ENCODE results near the gene SAP30L. TPM values are rescaled to one million over a fixed set of nuclear protein-coding genes. Genes with fewer than 3 reads are reported as not detected.

SAP30L gene
- total RNA-seq, 1 donor from 2014 or later = 9.1 TPM

- no peak for DNase-seq (ENCODE audit: low read depth)
- TF ChIP-seq CTCF (conservative IDR thresholded peaks at IDR 0.05; ENCODE audit: low read depth, low read length) = no peak
- H3K4me3 ChIP-seq (ENCODE audit: low read depth, low read length) = no peak overlapping the region
These were observed 27.4 kb upstream of the SAP30L start for GRCh38 chr5:154418344-154418820.

- no peak overlapping the region for H3K4me3 ChIP-seq (ENCODE audit: low read depth, low read length)
- no peak for TF ChIP-seq CTCF (conservative IDR thresholded peaks at IDR 0.05; ENCODE audit: low read depth, low read length)
- no peak for DNase-seq (ENCODE audit: low read depth)
These were observed 26.6 kb upstream of the SAP30L start for GRCh38 chr5:154419236-154419635.

GRCh38 chr5:154421868-154422267 is 23.9 kb upstream of the SAP30L start:
- no peak overlapping the region for H3K4me3 ChIP-seq (ENCODE audit: low read depth, low read length)
- DNase-seq (ENCODE audit: low read depth) = no peak
- TF ChIP-seq CTCF (conservative IDR thresholded peaks at IDR 0.05; ENCODE audit: low read depth, low read length) = peak; percentile 61

GRCh38 chr5:154422298-154422697 is 23.5 kb upstream of the SAP30L start:
- TF ChIP-seq CTCF (conservative IDR thresholded peaks at IDR 0.05; ENCODE audit: low read depth, low read length) = no peak
- no peak for DNase-seq (ENCODE audit: low read depth)
- no peak overlapping the region for H3K4me3 ChIP-seq (ENCODE audit: low read depth, low read length)

GRCh38 chr5:154428208-154428607 is 17.6 kb upstream of the SAP30L start:
- no peak for TF ChIP-seq CTCF (conservative IDR thresholded peaks at IDR 0.05; ENCODE audit: low read depth, low read length)
- H3K4me3 ChIP-seq (ENCODE audit: low read depth, low read length) = no peak overlapping the region
- DNase-seq (ENCODE audit: low read depth) = no peak

GRCh38 chr5:154429341-154429740 is 16.5 kb upstream of the SAP30L start:
- no peak for TF ChIP-seq CTCF (conservative IDR thresholded peaks at IDR 0.05; ENCODE audit: low read depth, low read length)
- DNase-seq (ENCODE audit: low read depth) = no peak
- H3K4me3 ChIP-seq (ENCODE audit: low read depth, low read length) = no peak overlapping the region

- no peak overlapping the region for H3K4me3 ChIP-seq (ENCODE audit: low read depth, low read length)
- TF ChIP-seq CTCF (conservative IDR thresholded peaks at IDR 0.05; ENCODE audit: low read depth, low read length) = no peak
- DNase-seq (ENCODE audit: low read depth) = no peak
These were observed 15.3 kb upstream of the SAP30L start for GRCh38 chr5:154430466-154430865.
